ENCODE measurements around the gene SDHB.

DNA sequence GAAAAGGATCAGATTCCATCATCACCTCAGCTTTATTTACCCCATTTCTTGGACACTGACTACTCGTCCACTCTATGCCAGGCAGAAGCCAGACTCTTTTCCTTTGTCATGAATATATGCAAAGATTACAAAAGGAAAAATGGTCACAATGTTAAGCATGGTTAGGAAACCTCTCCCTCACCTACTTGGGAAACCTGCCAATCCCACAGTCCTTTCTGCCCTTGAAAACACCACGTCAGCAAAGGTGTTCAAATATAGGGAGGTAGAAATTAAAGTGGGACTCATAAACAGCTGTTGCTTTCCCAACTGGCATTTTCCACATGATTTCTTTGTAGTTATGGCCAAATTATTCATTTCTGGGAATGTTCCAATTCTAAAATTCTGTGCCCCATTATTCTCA, 25.9 kb downstream of the SDHB start:
- TF ChIP-seq, protein P1, sequence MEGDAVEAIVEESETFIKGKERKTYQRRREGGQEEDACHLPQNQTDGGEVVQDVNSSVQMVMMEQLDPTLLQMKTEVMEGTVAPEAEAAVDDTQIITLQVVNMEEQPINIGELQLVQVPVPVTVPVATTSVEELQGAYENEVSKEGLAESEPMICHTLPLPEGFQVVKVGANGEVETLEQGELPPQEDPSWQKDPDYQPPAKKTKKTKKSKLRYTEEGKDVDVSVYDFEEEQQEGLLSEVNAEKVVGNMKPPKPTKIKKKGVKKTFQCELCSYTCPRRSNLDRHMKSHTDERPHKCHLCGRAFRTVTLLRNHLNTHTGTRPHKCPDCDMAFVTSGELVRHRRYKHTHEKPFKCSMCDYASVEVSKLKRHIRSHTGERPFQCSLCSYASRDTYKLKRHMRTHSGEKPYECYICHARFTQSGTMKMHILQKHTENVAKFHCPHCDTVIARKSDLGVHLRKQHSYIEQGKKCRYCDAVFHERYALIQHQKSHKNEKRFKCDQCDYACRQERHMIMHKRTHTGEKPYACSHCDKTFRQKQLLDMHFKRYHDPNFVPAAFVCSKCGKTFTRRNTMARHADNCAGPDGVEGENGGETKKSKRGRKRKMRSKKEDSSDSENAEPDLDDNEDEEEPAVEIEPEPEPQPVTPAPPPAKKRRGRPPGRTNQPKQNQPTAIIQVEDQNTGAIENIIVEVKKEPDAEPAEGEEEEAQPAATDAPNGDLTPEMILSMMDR (IDR thresholded peaks at IDR 0.05): no peak
- peak; percentile 14 for TF ChIP-seq POLR2AphosphoS5 (IDR thresholded peaks at IDR 0.05)

Data from prostate gland (tissue), 2 donors.